Measurements from ENCODE around the gene KCNK18. TPM values are rescaled to one million over a fixed set of nuclear protein-coding genes. Genes with fewer than 3 reads are reported as not detected.
"Not testable (repeated sequence)": the region's sequence is repeated elsewhere in the genome, so short reads cannot be mapped to it uniquely, and the experiment has no call there.

The KCNK18 gene
- total RNA-seq, 2 experiments from 2014 or later: not detected

DNA sequence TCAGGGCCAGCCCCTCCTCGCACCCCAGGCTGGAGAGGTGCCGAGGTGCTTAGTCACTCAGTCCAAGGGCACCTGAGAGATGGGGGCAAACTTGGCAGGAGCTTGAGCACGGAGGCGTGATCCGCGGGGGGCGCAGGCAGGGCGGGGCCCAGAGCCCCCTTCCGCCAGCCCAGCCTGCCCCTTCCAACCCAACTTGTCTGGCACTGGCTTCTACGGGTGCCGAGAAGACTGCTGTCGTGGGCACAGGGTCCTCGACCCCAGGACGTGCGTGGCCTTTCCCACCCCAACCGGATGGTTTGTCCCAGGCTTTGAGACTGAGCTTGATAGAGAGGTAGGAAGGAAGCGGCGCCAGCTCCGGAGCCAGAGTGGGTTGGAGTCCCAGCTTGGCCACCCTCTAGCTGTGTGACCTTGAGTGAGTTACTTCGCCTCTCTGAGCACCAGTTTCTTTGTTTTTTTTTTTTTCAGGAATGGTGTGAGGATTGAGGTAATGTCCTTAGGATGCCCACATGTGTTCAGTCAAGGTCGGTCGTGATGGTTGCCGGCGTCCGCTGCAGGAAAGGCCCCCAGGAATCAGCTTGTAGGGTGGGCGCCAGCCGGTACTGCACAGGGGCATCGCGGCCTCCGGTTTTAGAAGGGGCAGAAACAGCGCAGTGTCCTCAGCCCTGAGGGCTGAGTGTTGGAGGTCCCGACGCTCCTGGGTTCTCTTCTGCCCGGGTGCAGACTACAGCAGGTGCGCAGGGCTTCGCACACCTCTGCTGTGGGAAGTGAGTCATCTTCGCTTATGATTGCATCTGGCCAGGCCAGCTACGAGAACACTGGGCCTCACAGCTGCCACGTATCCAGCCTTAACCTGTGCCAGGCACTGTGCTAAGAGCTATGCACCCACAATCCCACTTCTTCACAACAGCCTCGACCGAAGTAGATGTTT lies 30.6 kb upstream of the KCNK18 start:
- H3K27me3 Mint-ChIP-seq: peaks cover 92% of the 10 kb centered on the region
- H3K9me3 Mint-ChIP-seq: no peaks in the 10 kb centered on the region
- no peaks in the 10 kb centered on the region for H3K36me3 Mint-ChIP-seq
- DNase-seq: no peak
- peaks cover 43% of the 10 kb centered on the region for H3K4me1 Mint-ChIP-seq
- H3K27ac Mint-ChIP-seq: no peak overlapping the region
- no peak overlapping the region for H3K4me3 Mint-ChIP-seq

GRCh38 chr10:117167346-117167788 lies 29.9 kb upstream of the KCNK18 start:
- DNase-seq: no peak
- no peaks in the 10 kb centered on the region for H3K36me3 Mint-ChIP-seq

DNA sequence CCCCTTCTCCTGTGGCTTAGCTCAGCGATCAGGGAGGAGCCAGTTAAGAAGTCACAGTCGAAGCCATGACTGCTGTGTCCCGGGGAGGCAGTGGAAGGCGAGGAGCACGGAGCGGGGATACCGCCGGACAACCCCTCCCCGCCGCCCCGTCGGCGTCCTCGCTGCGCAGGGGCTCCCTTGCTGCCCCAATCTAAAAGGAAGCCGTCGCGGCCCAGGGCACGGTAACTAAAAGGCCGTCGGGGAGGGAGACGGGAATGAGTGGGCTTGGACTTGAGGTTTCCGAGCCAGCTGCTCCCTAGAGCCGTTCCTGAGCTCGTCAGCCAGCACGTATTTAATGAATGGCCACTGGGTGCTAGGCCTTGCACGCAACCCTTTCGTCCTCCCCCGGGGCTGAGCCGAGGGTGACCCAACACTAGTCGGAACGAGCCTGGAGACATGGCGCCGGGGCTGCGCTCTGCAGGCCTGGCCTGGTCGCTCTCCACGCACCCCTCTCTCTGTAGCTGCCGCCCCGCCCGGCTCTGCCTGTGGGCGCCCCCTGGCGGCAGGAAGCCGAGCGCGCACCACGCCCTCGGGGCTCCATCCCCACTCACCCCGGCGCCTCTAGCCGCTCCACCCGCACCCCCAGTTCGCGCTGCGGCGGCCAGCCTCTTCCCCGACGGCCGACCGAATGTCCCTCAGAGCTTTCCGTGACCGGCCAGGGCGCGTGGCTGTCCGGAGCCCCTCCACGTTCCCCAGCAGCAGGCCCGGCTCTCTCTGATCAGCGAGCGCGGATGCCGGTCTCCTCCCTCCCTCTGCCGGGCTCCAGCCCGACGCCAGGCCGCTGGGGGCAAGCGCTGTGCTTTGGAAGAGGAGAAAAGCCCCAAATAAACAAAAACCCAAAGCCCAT lies 29.3 kb upstream of the KCNK18 start:
- Mint-ChIP-seq H3K9me3 (no peaks in the 10 kb centered on the region), H3K4me3 (peak overlapping the region; percentile 29)

More at GRCh38 chr10:117167346-117167788, 29.9 kb upstream of the KCNK18 start:
- Mint-ChIP-seq H3K4me3 (no peak overlapping the region), H3K27me3 (peaks cover 93% of the 10 kb centered on the region), H3K4me1 (peaks cover 40% of the 10 kb centered on the region), H3K9me3 (no peaks in the 10 kb centered on the region), H3K27ac (no peak overlapping the region)

DNA sequence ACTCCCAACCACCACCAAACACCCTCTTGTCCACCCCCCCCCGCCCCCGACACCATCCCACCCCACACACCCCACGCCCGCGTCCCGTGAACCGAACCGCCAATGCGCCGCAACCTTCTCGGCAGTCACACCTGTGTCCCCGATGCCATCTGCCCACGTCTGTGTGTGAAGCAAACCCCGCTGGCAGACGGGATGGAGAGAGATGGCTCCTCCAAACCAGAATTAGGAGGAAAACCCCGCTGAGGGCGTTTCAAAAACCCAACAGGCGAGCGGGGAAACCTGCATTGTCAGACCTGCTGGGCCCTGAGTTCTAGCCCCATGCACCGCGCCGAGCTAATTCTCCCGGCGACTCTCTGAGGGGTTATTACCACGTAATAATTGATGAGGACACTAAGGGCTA lies 28.6 kb upstream of the KCNK18 start:
- no peaks in the 10 kb centered on the region for H3K9me3 Mint-ChIP-seq
- no peaks in the 10 kb centered on the region for H3K36me3 Mint-ChIP-seq
- H3K27me3 Mint-ChIP-seq: peaks cover 87% of the 10 kb centered on the region
- no peak for DNase-seq
- no peak overlapping the region for H3K4me3 Mint-ChIP-seq
- H3K4me1 Mint-ChIP-seq: peaks cover 37% of the 10 kb centered on the region
- H3K27ac Mint-ChIP-seq: no peak overlapping the region

More for the DNA sequence above, 29.3 kb upstream of the KCNK18 start:
- DNase-seq: peak; percentile 75
- Mint-ChIP-seq H3K27me3 (peaks cover 91% of the 10 kb centered on the region), H3K36me3 (no peaks in the 10 kb centered on the region), H3K27ac (no peak overlapping the region), H3K4me1 (peaks cover 37% of the 10 kb centered on the region)

DNA sequence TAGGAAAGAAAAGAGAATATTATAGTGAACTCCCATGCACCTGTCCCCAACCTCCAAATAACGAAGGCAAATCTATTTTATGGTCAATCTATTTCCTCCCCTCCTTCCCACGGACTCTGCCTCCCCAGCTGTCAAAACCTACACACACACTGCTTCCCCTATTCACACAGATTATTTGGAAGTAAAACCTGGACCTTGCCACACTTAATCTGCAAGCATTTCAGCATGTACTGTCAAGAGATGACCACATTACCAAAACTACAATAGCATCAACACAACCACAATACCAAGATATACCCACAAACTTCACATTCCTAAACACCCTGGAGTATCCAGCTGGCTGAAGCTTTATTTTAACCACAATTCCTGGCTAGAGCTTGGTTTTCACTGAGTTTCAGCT lies 27.8 kb upstream of the KCNK18 start:
- no peaks in the 10 kb centered on the region for H3K9me3 Mint-ChIP-seq
- no peaks in the 10 kb centered on the region for H3K36me3 Mint-ChIP-seq
- peaks cover 79% of the 10 kb centered on the region for H3K27me3 Mint-ChIP-seq
- DNase-seq: no peak
- peaks cover 38% of the 10 kb centered on the region for H3K4me1 Mint-ChIP-seq
- no peak overlapping the region for H3K27ac Mint-ChIP-seq
- H3K4me3 Mint-ChIP-seq: no peak overlapping the region

- Mint-ChIP-seq H3K27me3 (peaks cover 72% of the 10 kb centered on the region), H3K36me3 (no peaks in the 10 kb centered on the region), H3K4me3 (no peak overlapping the region), H3K4me1 (peaks cover 40% of the 10 kb centered on the region), H3K27ac (no peak overlapping the region), H3K9me3 (no peaks in the 10 kb centered on the region)
- no peak for DNase-seq
Measured at GRCh38 chr10:117170244-117170643, 27.0 kb upstream of the KCNK18 start.

DNA sequence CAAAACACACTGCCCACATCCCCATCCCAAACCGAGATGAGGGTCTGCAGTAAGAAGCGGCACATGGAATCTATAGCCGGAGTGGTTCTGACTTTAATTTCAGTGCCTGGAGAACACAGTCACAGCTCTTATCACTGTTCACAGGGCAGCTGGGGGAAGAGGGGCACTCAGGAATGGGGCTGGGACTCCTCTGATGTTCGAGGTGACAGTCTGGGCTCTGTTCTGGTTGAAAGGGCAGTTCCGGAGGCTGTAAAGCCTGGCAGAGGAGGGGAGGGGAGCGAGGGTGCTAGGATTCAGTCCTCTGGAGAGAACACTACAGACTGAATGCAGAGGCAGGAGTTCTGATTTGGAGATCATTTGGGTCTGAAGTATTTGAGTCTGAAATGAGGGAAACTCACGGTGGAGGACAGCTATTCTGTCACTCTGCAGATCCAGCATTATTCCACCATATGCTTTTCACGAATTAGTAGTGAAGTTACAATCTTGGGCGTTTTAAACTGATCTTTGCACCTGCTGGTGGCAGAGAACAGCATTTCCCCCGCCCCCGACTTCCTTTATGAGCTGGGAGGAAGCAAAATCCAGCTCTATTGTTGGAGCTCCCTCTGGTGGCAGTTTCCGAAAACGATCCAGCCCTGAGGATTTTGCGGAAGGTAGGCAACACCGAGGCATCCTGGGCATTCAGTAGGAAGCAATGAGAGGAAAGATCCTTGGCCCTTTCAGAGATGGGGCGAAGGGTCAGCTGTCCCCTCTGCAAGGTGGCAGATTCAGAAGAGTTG lies 22.7 kb upstream of the KCNK18 start:
- no peaks in the 10 kb centered on the region for H3K9me3 Mint-ChIP-seq
- peak; percentile 79 for DNase-seq
- H3K27ac Mint-ChIP-seq: no peak overlapping the region
- no peaks in the 10 kb centered on the region for H3K36me3 Mint-ChIP-seq
- H3K27me3 Mint-ChIP-seq: peaks cover 28% of the 10 kb centered on the region
- H3K4me1 Mint-ChIP-seq: peaks cover 27% of the 10 kb centered on the region
- peak overlapping the region; percentile 75 for H3K4me3 Mint-ChIP-seq

DNA sequence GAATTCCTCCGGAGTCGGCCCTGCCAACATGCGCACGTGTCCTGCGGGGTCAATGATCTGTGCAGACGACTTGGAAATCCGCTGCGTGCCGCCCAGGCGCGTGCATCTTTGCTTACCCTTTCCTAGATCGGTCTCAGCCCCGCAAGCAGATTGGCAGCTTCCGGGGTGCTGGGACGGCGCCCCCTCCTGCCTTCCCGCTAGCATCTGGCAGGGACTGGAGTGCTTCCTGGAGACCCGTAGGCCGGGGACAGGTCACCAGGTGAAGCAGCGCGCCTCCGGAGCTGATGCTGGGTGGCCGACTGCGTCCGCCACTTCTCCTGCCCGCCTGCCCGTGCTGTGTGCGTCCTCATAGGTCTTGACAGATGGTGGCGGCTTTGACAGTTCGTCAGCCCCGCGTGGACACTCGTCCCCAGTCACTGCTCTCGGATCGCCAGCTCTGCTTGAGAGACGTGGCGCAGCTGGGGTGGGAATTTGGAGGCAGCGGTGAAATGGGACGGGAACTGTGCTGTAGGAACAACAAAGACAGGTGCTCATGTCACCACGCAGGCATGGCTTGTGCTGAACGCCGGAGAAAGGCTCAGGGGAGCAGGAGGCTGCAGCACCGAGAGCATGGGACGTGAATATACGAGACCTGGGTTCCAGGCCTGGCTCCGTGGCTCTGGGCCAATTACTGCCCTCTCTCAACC lies 21.9 kb upstream of the KCNK18 start:
- H3K4me3 Mint-ChIP-seq: peak overlapping the region; percentile 75
- H3K9me3 Mint-ChIP-seq: no peaks in the 10 kb centered on the region
- DNase-seq: no peak
- no peaks in the 10 kb centered on the region for H3K36me3 Mint-ChIP-seq
- H3K27ac Mint-ChIP-seq: peak overlapping the region; percentile 68
- peaks cover 24% of the 10 kb centered on the region for H3K27me3 Mint-ChIP-seq
- H3K4me1 Mint-ChIP-seq: peaks cover 25% of the 10 kb centered on the region

DNA sequence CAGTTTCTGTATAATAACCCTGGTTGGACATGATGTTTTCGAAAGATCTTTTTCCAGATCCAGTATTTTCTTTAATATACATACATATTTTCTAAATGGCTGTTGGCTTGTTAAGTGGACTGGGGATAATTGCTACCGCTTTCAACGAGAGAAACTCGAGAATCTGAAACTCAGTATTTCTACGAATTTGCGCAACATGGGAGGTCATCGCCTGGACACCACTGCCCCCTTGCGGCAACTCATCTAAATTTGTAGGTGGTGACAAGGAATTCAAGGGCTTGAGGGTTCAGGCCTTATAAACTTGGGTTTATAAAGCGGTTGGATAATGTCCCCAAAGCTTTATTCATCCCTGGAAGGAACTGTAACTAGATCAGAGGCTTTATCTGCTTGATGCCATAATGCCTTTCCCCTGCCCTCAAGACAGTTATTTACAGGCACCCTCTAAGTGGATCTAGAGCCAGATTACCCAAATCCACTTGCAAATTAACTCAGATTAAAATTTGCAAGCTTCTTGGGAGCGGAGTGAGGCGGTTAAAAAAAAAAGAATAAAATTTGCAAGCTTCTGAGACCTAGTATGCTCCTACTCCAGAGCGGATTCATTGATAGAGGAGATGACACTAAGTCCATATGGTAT lies 21.3 kb upstream of the KCNK18 start:
- Mint-ChIP-seq H3K27me3 (peaks cover 19% of the 10 kb centered on the region), H3K9me3 (no peaks in the 10 kb centered on the region), H3K36me3 (no peaks in the 10 kb centered on the region), H3K27ac (no peak overlapping the region), H3K4me1 (peaks cover 20% of the 10 kb centered on the region), H3K4me3 (peak overlapping the region; percentile 75)
- peak; percentile 72 for DNase-seq

DNA sequence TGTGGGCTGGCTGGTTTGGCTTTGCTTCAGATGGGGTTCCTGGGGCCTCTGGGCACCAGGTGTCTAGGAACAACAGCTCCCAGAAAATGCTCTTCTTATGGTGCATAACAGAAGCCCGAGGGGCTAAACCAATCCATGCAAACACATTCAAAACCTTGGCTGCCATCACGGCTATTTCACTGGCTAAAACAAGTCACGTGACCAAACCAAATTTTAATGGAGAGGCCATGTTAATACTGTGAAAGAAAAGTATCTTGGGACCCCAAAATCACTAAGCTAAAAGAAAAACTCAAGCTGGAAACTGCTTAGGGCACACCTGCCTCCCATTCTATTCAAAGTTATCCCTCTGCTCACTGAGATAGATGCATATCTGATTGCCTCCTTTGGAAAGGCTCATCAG lies 19.1 kb upstream of the KCNK18 start:
- Mint-ChIP-seq H3K9me3 (no peaks in the 10 kb centered on the region), H3K27ac (no peak overlapping the region), H3K4me3 (no peak overlapping the region), H3K36me3 (no peaks in the 10 kb centered on the region), H3K27me3 (peaks cover 7% of the 10 kb centered on the region), H3K4me1 (peaks cover 20% of the 10 kb centered on the region)
- DNase-seq: no peak

DNA sequence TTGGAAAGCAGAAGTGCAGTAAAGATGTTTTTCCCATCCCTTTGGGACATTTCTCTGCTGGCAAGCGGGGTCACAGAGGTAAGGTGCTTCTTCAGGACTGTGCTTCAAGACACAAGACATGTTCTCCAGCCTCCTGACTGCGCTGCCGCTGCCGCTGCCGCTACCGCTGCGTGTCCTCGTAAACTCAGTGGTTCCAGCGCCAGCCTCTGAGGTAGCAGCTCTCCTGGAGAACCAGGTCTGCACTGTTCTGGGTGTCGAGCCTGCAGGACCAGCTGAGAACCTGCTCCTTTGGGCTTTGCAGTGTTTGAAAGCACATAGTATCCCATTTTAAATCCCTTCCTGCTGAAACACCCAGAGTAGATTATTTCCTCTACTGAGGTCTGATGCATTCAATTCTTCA lies 13.0 kb upstream of the KCNK18 start:
- Mint-ChIP-seq H3K36me3 (no peaks in the 10 kb centered on the region), H3K27me3 (peaks cover 11% of the 10 kb centered on the region), H3K4me3 (no peak overlapping the region), H3K9me3 (peaks cover 6% of the 10 kb centered on the region), H3K27ac (no peak overlapping the region), H3K4me1 (no peaks in the 10 kb centered on the region)
- DNase-seq: no peak

GRCh38 chr10:117184821-117185220 lies 12.5 kb upstream of the KCNK18 start:
- Mint-ChIP-seq H3K4me3 (no peak overlapping the region), H3K4me1 (no peaks in the 10 kb centered on the region), H3K27ac (no peak overlapping the region)

GRCh38 chr10:117185817-117186216 lies 11.5 kb upstream of the KCNK18 start:
- H3K9me3 Mint-ChIP-seq, H3K4me1 Mint-ChIP-seq, H3K27ac Mint-ChIP-seq, H3K4me3 Mint-ChIP-seq, H3K27me3 Mint-ChIP-seq, H3K36me3 Mint-ChIP-seq, DNase-seq: not testable (repeated sequence)

More at GRCh38 chr10:117184821-117185220, 12.5 kb upstream of the KCNK18 start:
- no peak for DNase-seq
- no peaks in the 10 kb centered on the region for H3K36me3 Mint-ChIP-seq
- peaks cover 11% of the 10 kb centered on the region for H3K27me3 Mint-ChIP-seq
- H3K9me3 Mint-ChIP-seq: peaks cover 8% of the 10 kb centered on the region
